Renal cortex interstitium (tissue), 11 donors: ENCODE results near the gene DPYSL5. TPM values are rescaled to one million over a fixed set of nuclear protein-coding genes. Genes with fewer than 3 reads are reported as not detected.

Source experiments
- DNase-seq, 11 donors: peaks; one replicate each; pipeline ENCODE4 v3.0.0-alpha.2; 2013; ENCODE audit warnings: low read depth in 9 of 11, low spot score in 4 of 11; ENCODE audit errors: extremely low read depth in 1 of 11
- polyA plus RNA-seq, 3 donors: library from polyadenylated mRNA; unstranded; fragments of 120-200 nt; gene quantifications; one replicate each; pipeline ENCODE4 v1.2.1, GENCODE V29; 2013; ENCODE audit not compliant: insufficient read length in 3 of 3

The DPYSL5 gene
- polyA plus RNA-seq, 3 donors, result 4.4 to 8.6 (median 8.5) TPM

- no peak for DNase-seq
Measured at GRCh38 chr2:26889796-26890195, 41.9 kb downstream of the DPYSL5 start.

GRCh38 chr2:26890341-26891000 lies 42.5 kb downstream of the DPYSL5 start:
- no peak for DNase-seq

- DNase-seq, result no peak
Measured at GRCh38 chr2:26892133-26892532, 44.2 kb downstream of the DPYSL5 start.

GRCh38 chr2:26892922-26893524 lies 45.1 kb downstream of the DPYSL5 start:
- DNase-seq, result no peak

DNA sequence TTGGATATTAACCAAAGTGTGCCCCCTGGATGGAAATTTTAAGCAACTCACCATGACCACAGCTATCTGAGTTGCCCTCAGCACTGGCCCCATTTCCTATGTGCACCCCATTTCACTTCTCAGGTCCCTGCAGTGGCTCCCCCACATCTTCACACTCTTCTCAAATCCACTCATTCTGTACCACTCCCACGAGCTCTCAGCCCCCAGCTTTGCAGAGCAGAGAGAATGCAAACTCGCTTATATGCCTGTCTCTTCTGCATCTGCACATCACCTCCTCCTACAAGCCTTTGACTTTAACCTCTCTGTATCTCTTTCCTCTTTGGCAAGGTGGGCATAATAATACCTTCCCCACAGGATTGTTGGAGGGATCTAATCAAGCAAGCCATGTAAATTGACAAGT lies 46.2 kb downstream of the DPYSL5 start:
- DNase-seq, result no peak

GRCh38 chr2:26897807-26898479 lies 50.0 kb downstream of the DPYSL5 start:
- DNase-seq, result no peak

- no peak for DNase-seq
Measured at GRCh38 chr2:26898480-26899078, 50.6 kb downstream of the DPYSL5 start.

DNA sequence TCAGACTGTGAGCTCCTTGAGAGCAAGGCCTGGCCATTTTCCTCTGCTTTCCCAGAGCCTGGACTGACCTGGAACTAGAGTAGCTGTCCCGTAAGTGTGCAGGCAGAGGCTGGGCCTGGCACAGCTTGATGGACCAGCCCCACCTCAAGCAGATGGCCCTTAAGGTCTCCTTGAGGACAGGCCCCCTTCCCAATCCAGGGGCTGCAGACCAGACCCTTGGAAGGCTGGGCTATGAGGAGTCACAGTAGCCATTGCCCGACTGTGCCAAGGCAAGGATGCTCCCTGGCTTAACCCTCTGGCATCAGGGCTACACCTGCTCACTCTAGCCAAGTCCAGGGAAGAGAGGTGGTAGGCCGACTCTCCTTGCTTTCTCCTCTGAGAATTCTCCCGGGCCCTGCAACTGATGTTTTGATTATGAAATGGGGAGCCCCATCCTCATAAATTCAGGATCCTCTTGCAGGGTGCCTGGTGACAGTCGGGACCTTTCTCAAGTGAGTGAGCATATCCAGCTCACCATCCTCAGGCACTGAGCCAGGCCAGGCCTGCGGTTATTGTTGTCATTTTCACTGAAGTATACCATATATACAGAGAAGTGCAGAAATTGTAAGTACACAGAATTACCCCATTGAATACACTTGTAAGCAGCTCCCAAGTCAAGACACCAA lies 51.7 kb downstream of the DPYSL5 start:
- no peak for DNase-seq

DNA sequence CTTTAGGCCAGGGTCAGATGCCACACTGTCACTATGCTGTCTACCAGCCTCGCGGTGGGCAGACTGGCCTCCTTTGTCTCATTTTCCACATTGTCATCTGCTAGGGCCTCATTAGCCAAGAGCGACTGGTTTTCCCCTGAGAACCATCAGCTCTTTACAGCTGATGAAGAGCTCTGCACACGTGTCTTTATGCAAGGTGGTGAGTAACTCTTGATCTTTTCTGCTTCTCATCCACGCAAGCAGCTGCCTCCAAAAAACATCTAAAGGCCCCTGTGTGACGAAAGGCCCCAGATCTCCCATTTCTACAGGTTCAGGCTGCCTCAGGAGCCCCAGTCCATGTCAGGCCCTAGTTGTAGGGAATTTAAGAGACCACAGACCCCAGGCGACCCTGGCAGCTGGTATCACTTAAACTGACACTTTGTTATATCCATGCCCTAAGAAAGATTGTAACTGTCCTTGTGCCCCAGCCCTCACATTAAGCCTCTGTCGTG lies 52.9 kb downstream of the DPYSL5 start:
- DNase-seq, result no peak

- DNase-seq, result no peak
Measured at GRCh38 chr2:26901326-26902183, 53.6 kb downstream of the DPYSL5 start.

DNA sequence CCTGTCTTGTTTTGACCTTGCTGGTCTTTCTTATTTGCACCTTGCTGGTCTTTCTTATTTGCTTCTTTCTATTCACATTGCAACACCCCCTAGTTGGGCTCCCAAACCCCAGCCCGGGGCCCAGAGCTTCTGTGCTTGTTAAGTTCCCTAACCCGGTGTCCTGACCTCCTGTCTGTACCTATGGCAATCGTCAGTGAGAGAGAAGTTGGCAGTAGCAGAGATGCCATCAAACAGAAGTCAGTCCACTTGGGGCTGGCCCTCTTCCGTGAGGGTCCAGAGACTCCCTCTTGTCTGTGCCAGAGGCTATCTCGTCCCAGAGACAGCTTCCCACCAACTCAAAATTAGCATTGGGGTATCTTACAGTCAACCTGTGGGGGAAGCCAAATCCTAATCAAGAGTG lies 55.7 kb downstream of the DPYSL5 start:
- no peak for DNase-seq

DNA sequence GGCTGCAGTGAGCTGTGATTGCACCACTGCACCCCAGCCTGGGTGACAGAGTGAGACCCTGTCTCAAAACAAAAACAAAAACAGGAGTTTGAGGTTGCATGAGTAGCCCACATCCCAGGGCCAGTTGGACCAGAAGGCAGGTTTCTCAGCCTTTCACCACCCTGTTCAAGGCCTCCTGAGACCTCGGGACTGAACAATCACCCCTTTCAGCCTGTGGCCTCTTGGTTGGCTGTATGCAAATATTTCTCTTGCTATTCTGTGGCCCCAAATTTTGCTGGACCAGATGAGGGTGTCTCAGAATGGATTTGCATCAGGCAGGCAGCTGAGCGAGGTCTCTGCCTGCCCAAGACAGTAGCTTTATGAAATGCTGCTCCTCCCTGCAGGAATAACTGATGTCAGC lies 56.9 kb downstream of the DPYSL5 start:
- DNase-seq, result no peak

DNA sequence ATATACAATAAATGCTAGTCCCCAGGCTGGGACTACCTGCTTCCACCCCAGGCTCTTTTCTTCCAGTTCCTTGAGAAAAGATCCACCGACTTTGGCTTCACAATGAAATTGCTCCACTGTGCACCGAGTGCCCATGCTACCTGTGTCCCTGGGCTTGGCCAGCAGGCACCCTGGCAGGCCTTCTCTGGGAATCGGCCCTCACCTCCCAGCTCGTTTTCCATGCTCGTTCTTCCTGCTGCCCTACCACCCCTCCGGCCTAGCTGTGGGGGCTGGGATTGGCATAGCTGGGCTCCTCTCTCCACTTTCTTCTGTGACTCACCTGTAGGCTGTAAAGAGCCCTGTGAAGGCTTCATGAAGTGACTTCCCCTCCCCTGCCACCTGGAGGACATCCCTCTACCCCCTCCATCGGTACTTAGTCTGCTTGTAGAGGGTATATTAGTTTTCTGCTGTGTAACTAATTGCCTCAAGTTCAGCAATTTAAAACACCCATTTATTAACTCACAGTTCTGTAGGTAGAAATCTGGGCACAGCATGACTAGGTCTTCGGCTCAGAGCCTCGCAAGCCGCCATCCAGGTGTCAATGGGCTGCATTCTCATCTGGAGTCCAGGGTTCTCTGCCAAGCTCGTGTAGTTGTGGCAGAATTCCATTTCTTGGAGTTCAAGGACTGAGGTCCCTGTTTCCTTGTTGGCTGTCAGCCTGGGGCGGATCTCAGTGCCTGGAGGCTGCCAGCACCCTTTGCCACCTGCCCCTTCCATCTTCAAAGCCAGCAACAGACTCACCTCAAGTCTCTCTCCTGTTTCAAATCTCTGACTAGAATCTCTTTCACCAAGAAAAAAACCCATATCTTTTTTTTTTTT lies 57.6 kb downstream of the DPYSL5 start:
- DNase-seq, result no peak

DNA sequence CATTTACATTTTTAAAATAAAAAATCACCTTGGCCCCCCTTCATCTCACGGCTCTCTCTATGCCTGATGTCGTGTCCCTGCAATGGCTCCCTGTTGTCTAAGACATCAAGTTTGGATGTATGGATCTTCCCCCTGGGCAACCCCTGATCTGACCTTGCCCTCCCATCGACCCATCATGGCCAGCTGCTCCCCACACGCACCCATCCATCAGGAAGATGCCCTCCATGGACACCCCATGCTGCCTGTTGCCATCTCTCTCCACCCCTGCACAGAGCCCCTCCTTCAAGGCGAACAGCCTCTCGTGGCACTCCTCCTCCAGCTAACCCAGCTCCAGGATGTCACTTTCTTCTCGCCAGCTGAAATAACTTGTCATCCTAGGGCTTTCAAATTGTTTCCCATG lies 59.5 kb downstream of the DPYSL5 start:
- no peak for DNase-seq

- DNase-seq, result no peak
Measured at GRCh38 chr2:26910176-26910575, 62.2 kb downstream of the DPYSL5 start.

GRCh38 chr2:26911911-26912861 lies 64.3 kb downstream of the DPYSL5 start:
- peak in 1 of 11 donors; percentile 27 for DNase-seq

DNA sequence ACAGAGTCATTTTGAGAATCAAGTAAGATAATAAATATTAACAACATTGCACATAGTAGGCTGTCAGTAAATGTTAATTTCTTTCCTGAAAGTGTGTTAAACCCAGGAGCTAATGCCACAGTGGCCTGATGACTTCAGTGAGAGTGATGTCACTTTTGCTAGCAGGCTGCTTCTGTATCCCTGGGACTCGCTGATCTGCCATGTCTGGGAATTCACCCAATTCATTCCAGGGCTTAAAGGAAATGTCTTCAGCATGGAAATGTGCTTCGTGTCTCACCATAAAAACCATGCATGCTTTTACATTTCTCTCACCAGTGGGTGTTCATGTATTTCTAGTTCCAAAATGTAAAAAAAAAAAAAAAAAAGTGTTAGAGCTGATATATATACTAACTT lies 65.7 kb downstream of the DPYSL5 start:
- DNase-seq, result no peak
